ENCODE data around the gene SSH3. TPM values are rescaled to one million over a fixed set of nuclear protein-coding genes. Genes with fewer than 3 reads are reported as not detected.
A peak's percentile ranks its signal among the peaks of the same experiment; 100 is the strongest.

Gene SSH3
- total RNA-seq, 1 experiment from 2014 or later, result 38.0 TPM

GRCh38 chr11:67290801-67291200, 12.5 kb upstream of the SSH3 start:
- no peak for DNase-seq (ENCODE audit: unreplicated experiment)
- Mint-ChIP-seq H3K36me3 (ENCODE audit: insufficient read depth, unreplicated experiment) (peaks cover 37% of the 10 kb centered on the region), H3K4me1 (ENCODE audit: insufficient read depth, unreplicated experiment) (peaks cover 23% of the 10 kb centered on the region), H3K9me3 (ENCODE audit: unreplicated experiment) (peaks cover under 1% of the 10 kb centered on the region), H3K4me3 (ENCODE audit: unreplicated experiment) (no peak overlapping the region), H3K27me3 (ENCODE audit: insufficient read depth, unreplicated experiment) (no peaks in the 10 kb centered on the region), H3K27ac (ENCODE audit: low read depth, unreplicated experiment) (no peak overlapping the region)
- POLR2A ChIA-PET, result interaction anchor here (0.6 to 4.8 kb wide), 4 partner anchors 10 to 27 kb away, joined by 3 to 51 read pairs (median 32); partner anchors contain the start of gene SSH3
- no TSS peak for BruUV-seq (replicated peaks)
- intact Hi-C loops (cut with micrococcal nuclease), result no loop called here
- TF ChIP-seq CTCF (IDR thresholded peaks at IDR 0.05; ENCODE audit: unreplicated experiment), result no peak
- CTCF ChIA-PET, result interaction anchor here (0.6 kb wide), 1 partner anchor 18 kb away, joined by 3 read pairs; no protein-coding TSS in a partner anchor

- Mint-ChIP-seq H3K36me3 (ENCODE audit: insufficient read depth, unreplicated experiment) (peaks cover 42% of the 10 kb centered on the region), H3K9me3 (ENCODE audit: unreplicated experiment) (peaks cover 10% of the 10 kb centered on the region), H3K4me3 (ENCODE audit: unreplicated experiment) (no peak overlapping the region), H3K27me3 (ENCODE audit: insufficient read depth, unreplicated experiment) (no peaks in the 10 kb centered on the region), H3K27ac (ENCODE audit: low read depth, unreplicated experiment) (no peak overlapping the region), H3K4me1 (ENCODE audit: insufficient read depth, unreplicated experiment) (peaks cover 23% of the 10 kb centered on the region)
- CTCF ChIA-PET, result interaction anchor here (0.6 to 1.2 kb wide), 4 partner anchors 19 to 31 kb away, joined by 3 read pairs; no protein-coding TSS in a partner anchor
- no peak for TF ChIP-seq CTCF (IDR thresholded peaks at IDR 0.05; ENCODE audit: unreplicated experiment)
- POLR2A ChIA-PET, result interaction anchor here (0.6 to 4.0 kb wide), 3 partner anchors 9 to 22 kb away, joined by 3 to 36 read pairs (median 4); partner anchors contain the start of gene SSH3
- intact Hi-C loops (cut with micrococcal nuclease), result no loop called here
- BruUV-seq (replicated peaks), result no TSS peak
- no peak for DNase-seq (ENCODE audit: unreplicated experiment)
Measured at GRCh38 chr11:67291481-67292381, 11.6 kb upstream of the SSH3 start.

GRCh38 chr11:67292671-67293070, 10.7 kb upstream of the SSH3 start:
- DNase-seq (ENCODE audit: unreplicated experiment), result no peak
- ChIA-PET POLR2A (interaction anchor here (1.1 to 4.0 kb wide), 2 partner anchors 11 to 53 kb away, joined by 3 to 36 read pairs; partner anchors contain the start of gene SSH3), CTCF (interaction anchor here (1.2 kb wide), 1 partner anchor 31 kb away, joined by 3 read pairs; no protein-coding TSS in a partner anchor)
- peaks cover 51% of the 10 kb centered on the region for H3K36me3 Mint-ChIP-seq (ENCODE audit: insufficient read depth, unreplicated experiment)
- H3K27ac Mint-ChIP-seq (ENCODE audit: low read depth, unreplicated experiment), result peak overlapping the region; percentile 13
- TF ChIP-seq CTCF (IDR thresholded peaks at IDR 0.05; ENCODE audit: unreplicated experiment), result no peak
- H3K9me3 Mint-ChIP-seq (ENCODE audit: unreplicated experiment), result peaks cover 14% of the 10 kb centered on the region
- H3K4me3 Mint-ChIP-seq (ENCODE audit: unreplicated experiment), result no peak overlapping the region
- no TSS peak for BruUV-seq (replicated peaks)
- H3K27me3 Mint-ChIP-seq (ENCODE audit: insufficient read depth, unreplicated experiment), result no peaks in the 10 kb centered on the region
- H3K4me1 Mint-ChIP-seq (ENCODE audit: insufficient read depth, unreplicated experiment), result peaks cover 14% of the 10 kb centered on the region
- intact Hi-C loops (cut with micrococcal nuclease), result no loop called here

GRCh38 chr11:67293090-67293489, 10.2 kb upstream of the SSH3 start:
- no peak overlapping the region for H3K4me3 Mint-ChIP-seq (ENCODE audit: unreplicated experiment)
- peak overlapping the region; percentile 13 for H3K27ac Mint-ChIP-seq (ENCODE audit: low read depth, unreplicated experiment)
- TF ChIP-seq CTCF (IDR thresholded peaks at IDR 0.05; ENCODE audit: unreplicated experiment), result no peak
- intact Hi-C loops (cut with micrococcal nuclease), result no loop called here
- BruUV-seq (replicated peaks), result no TSS peak
- peaks cover 14% of the 10 kb centered on the region for H3K9me3 Mint-ChIP-seq (ENCODE audit: unreplicated experiment)
- DNase-seq (ENCODE audit: unreplicated experiment), result peak; percentile 77
- ChIA-PET POLR2A (interaction anchor here (1.1 to 4.0 kb wide), 3 partner anchors 11 to 54 kb away, joined by 3 to 36 read pairs (median 6); partner anchors contain the start of gene SSH3), CTCF (interaction anchor here (0.6 to 1.2 kb wide), 3 partner anchors 17 to 1098 kb away, joined by 3 to 4 read pairs (median 4); no protein-coding TSS in a partner anchor)
- H3K27me3 Mint-ChIP-seq (ENCODE audit: insufficient read depth, unreplicated experiment), result no peaks in the 10 kb centered on the region
- H3K4me1 Mint-ChIP-seq (ENCODE audit: insufficient read depth, unreplicated experiment), result peaks cover 10% of the 10 kb centered on the region
- H3K36me3 Mint-ChIP-seq (ENCODE audit: insufficient read depth, unreplicated experiment), result peaks cover 54% of the 10 kb centered on the region

Data from MCF 10A (cell line).